DOHH2 (cell line): ENCODE measurements around the gene SHROOM1.

Experiments used
- EZH2phosphoT487 ChIP-seq: fragments of 200-600 bp; sonication (generic); IDR thresholded peaks from 2 replicates; pipeline ENCODE4 v1.6.1; 2017; ENCODE audit warnings: borderline replicate concordance, mild to moderate bottlenecking, antibody characterized with exemption, low read length, moderate library complexity, mixed read lengths
- TF ChIP-seq, protein P1 (sequence below): fragments of 200-600 bp; sonication (generic); IDR thresholded peaks from one replicate; pipeline ENCODE4 v1.5.1; 2014; ENCODE audit warnings: antibody characterized with exemption, mild to moderate bottlenecking, low read depth, low read length; ENCODE audit not compliant: poor library complexity, severe bottlenecking

DNA sequence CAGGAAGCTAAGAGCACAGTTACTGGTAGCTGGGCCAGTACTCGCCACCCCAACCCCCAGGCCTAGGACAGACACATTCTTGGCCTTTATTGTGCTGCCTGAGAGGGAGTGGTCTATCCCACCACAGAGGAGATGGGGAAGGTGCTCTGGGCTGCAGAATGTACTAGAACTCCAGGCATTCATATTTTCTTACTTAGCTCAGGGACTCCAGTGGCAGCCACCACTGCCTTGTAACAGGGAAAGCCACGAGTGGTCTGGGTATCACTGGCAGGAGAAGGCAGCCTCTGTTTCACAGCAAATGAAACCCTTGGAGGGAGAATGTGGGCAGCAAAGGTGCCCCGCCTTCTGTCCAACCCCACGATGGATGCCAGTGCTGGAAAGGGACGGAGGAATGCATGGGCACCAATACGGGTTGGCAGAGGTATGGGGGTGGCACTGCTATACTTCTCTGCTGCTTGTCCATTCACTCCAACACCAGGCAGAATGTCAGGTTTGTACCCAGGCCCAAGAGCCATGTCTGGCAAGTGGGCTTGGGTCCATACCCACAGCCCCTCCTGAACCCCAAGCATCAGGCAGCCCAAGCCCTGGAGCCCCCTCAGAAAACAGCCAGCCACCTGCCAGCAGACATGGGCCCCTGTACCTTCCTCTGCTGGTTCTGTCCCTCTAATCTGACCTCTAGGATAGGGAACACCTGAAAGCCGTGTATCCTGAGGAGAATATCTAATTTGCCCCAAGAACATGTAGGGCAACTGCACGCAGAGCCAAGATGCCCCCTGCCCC, 58.0 kb downstream of the SHROOM1 start:
- TF ChIP-seq, protein P1, sequence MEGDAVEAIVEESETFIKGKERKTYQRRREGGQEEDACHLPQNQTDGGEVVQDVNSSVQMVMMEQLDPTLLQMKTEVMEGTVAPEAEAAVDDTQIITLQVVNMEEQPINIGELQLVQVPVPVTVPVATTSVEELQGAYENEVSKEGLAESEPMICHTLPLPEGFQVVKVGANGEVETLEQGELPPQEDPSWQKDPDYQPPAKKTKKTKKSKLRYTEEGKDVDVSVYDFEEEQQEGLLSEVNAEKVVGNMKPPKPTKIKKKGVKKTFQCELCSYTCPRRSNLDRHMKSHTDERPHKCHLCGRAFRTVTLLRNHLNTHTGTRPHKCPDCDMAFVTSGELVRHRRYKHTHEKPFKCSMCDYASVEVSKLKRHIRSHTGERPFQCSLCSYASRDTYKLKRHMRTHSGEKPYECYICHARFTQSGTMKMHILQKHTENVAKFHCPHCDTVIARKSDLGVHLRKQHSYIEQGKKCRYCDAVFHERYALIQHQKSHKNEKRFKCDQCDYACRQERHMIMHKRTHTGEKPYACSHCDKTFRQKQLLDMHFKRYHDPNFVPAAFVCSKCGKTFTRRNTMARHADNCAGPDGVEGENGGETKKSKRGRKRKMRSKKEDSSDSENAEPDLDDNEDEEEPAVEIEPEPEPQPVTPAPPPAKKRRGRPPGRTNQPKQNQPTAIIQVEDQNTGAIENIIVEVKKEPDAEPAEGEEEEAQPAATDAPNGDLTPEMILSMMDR: no peak
- TF ChIP-seq EZH2phosphoT487: no peak
